HG03196 (cell line): Measurements from ENCODE around the gene TMEM213.
"Not testable (repeated sequence)": the region's sequence is repeated elsewhere in the genome, so short reads cannot be mapped to it uniquely, and the experiment has no call there.

Source experiments
- ATAC-seq: cut with Tn5 transposase; IDR thresholded peaks from one replicate; pipeline ENCODE4 v1.9.1; 2021; ENCODE audit not compliant: unreplicated experiment

TMEM213 gene

GRCh38 chr7:138796038-138796615 lies 1.7 kb upstream of the TMEM213 start:
- no peak for ATAC-seq

GRCh38 chr7:138797046-138797445 lies 748 bp upstream of the TMEM213 start:
- not testable (repeated sequence) for ATAC-seq

- ATAC-seq, result no peak
Observed at GRCh38 chr7:138798836-138799235, 1.0 kb downstream of the TMEM213 start.

GRCh38 chr7:138799336-138800000 lies 1.7 kb downstream of the TMEM213 start:
- ATAC-seq, result no peak

GRCh38 chr7:138801256-138801655 lies 3.5 kb downstream of the TMEM213 start:
- ATAC-seq, result no peak

GRCh38 chr7:138802706-138803105 lies 4.9 kb downstream of the TMEM213 start:
- no peak for ATAC-seq

- no peak for ATAC-seq
Observed at GRCh38 chr7:138804618-138805017, 6.8 kb downstream of the TMEM213 start.

- no peak for ATAC-seq
Observed at GRCh38 chr7:138809346-138809745, 11.6 kb downstream of the TMEM213 start.

GRCh38 chr7:138811327-138811726 lies 13.5 kb downstream of the TMEM213 start:
- not testable (repeated sequence) for ATAC-seq

GRCh38 chr7:138813945-138814344 lies 16.2 kb downstream of the TMEM213 start:
- no peak for ATAC-seq

- ATAC-seq, result no peak
Observed at GRCh38 chr7:138814816-138815332, 17.1 kb downstream of the TMEM213 start.

GRCh38 chr7:138816650-138817049 lies 18.9 kb downstream of the TMEM213 start:
- no peak for ATAC-seq

- no peak for ATAC-seq
Observed at GRCh38 chr7:138819625-138820024, 21.8 kb downstream of the TMEM213 start.

- ATAC-seq, result no peak
Observed at GRCh38 chr7:138821912-138822311, 24.1 kb downstream of the TMEM213 start.

- no peak for ATAC-seq
Observed at GRCh38 chr7:138822867-138823535, 25.2 kb downstream of the TMEM213 start.

GRCh38 chr7:138825049-138825721 lies 27.4 kb downstream of the TMEM213 start:
- ATAC-seq, result no peak

GRCh38 chr7:138828302-138828701 lies 30.5 kb downstream of the TMEM213 start:
- ATAC-seq, result no peak

- ATAC-seq, result no peak
Observed at GRCh38 chr7:138829335-138829734, 31.5 kb downstream of the TMEM213 start.

GRCh38 chr7:138832966-138833365 lies 35.2 kb downstream of the TMEM213 start:
- ATAC-seq, result no peak

GRCh38 chr7:138833596-138833995 lies 35.8 kb downstream of the TMEM213 start:
- no peak for ATAC-seq

GRCh38 chr7:138834583-138834982 lies 36.8 kb downstream of the TMEM213 start:
- ATAC-seq, result no peak

GRCh38 chr7:138835087-138835486 lies 37.3 kb downstream of the TMEM213 start:
- no peak for ATAC-seq
